ENCODE data around the gene SNX24. TPM values are rescaled to one million over a fixed set of nuclear protein-coding genes. Genes with fewer than 3 reads are reported as not detected.

Gene SNX24
- total and polyA plus RNA-seq, 2 experiments from 2014 or later, result 18.0 to 27.5 TPM

GRCh38 chr5:122896598-122897282 is 51.3 kb downstream of the SNX24 start:
- Histone ChIP-seq H2AFZ (no peak overlapping the region), H3K27ac (ENCODE audit: low read depth) (no peak overlapping the region), H3K4me2 (no peak overlapping the region), H3K27me3 (ENCODE audit: insufficient read depth) (no peaks in the 10 kb centered on the region), H3K9me2 (ENCODE audit: insufficient read depth) (no peaks in the 10 kb centered on the region), H3K36me3 (ENCODE audit: insufficient read depth) (no peaks in the 10 kb centered on the region), H3F3A (replicated peaks; ENCODE audit: low read depth) (no peaks in the 10 kb centered on the region), H4K20me1 (replicated peaks; ENCODE audit: insufficient read depth) (no peaks in the 10 kb centered on the region), H3K4me3 (no peak overlapping the region), H3K4me1 (ENCODE audit: insufficient read depth) (no peaks in the 10 kb centered on the region), H3K79me2 (replicated peaks; ENCODE audit: insufficient read depth) (no peaks in the 10 kb centered on the region)
- H3K4me1 Mint-ChIP-seq, result no peaks in the 10 kb centered on the region
- H3K27ac Mint-ChIP-seq, result no peak overlapping the region
- no peaks in the 10 kb centered on the region for H3K9me3 Mint-ChIP-seq
- DNase-seq (ENCODE audit: low spot score) (peak; percentile 30), ATAC-seq (no peak)
- no peaks in the 10 kb centered on the region for H3K36me3 Mint-ChIP-seq (ENCODE audit: low read depth)
- no peak overlapping the region for H3K4me3 Mint-ChIP-seq
- peaks cover 1% of the 10 kb centered on the region for H3K27me3 Mint-ChIP-seq (ENCODE audit: insufficient read depth, low read depth, poor library complexity)
- TF ChIP-seq EZH2 (IDR thresholded peaks at IDR 0.05; ENCODE audit: low read depth, unreplicated experiment) (no peak), CTCF (conservative IDR thresholded peaks at IDR 0.05; ENCODE audit: low read depth in 2 of 2) (peak; percentile 63 to 78)

GRCh38 chr5:122897283-122897602 is 51.8 kb downstream of the SNX24 start:
- H2AFZ ChIP-seq, result no peak overlapping the region
- H3K36me3 ChIP-seq (ENCODE audit: insufficient read depth), result no peaks in the 10 kb centered on the region
- no peak overlapping the region for H3K4me2 ChIP-seq
- H3K79me2 ChIP-seq (replicated peaks; ENCODE audit: insufficient read depth), result no peaks in the 10 kb centered on the region
- Mint-ChIP-seq H3K4me3 (no peak overlapping the region), H3K4me1 (no peaks in the 10 kb centered on the region), H3K27me3 (ENCODE audit: insufficient read depth, low read depth, poor library complexity) (peaks cover 1% of the 10 kb centered on the region), H3K9me3 (no peaks in the 10 kb centered on the region), H3K36me3 (ENCODE audit: low read depth) (no peaks in the 10 kb centered on the region), H3K27ac (no peak overlapping the region)
- H3K27me3 ChIP-seq (ENCODE audit: insufficient read depth), result no peaks in the 10 kb centered on the region
- H3K9me2 ChIP-seq (ENCODE audit: insufficient read depth), result no peaks in the 10 kb centered on the region
- DNase-seq (ENCODE audit: low spot score) (no peak), ATAC-seq (no peak)
- H3K4me1 ChIP-seq (ENCODE audit: insufficient read depth), result no peaks in the 10 kb centered on the region
- no peaks in the 10 kb centered on the region for H3F3A ChIP-seq (replicated peaks; ENCODE audit: low read depth)
- no peak overlapping the region for H3K4me3 ChIP-seq
- H3K27ac ChIP-seq (ENCODE audit: low read depth), result no peak overlapping the region
- H4K20me1 ChIP-seq (replicated peaks; ENCODE audit: insufficient read depth), result no peaks in the 10 kb centered on the region
- no peak for TF ChIP-seq CTCF (conservative IDR thresholded peaks at IDR 0.05; ENCODE audit: low read depth in 2 of 2)
- no peak for TF ChIP-seq EZH2 (IDR thresholded peaks at IDR 0.05; ENCODE audit: low read depth, unreplicated experiment)
- TF ChIP-seq POLR2AphosphoS5 (IDR thresholded peaks at IDR 0.05; ENCODE audit: low read depth), result no peak
- no peak for TF ChIP-seq NANOG (IDR thresholded peaks at IDR 0.05; ENCODE audit: borderline replicate concordance)
- TF ChIP-seq JUNB (IDR thresholded peaks at IDR 0.05; ENCODE audit: unreplicated experiment), result no peak
- TF ChIP-seq EZH2phosphoT487 (IDR thresholded peaks at IDR 0.05; ENCODE audit: unreplicated experiment), result no peak
- no peak for TF ChIP-seq ZNF331 (CRISPR knock-in tag; IDR thresholded peaks at IDR 0.05; ENCODE audit: low read depth)
- TF ChIP-seq ETS1 (IDR thresholded peaks at IDR 0.05), result no peak
- TF ChIP-seq ZNF114 (CRISPR knock-in tag; IDR thresholded peaks at IDR 0.05), result no peak
- no peak for TF ChIP-seq REST (IDR thresholded peaks at IDR 0.05; ENCODE audit: unreplicated experiment)
- no peak for TF ChIP-seq CREB1 (CRISPR knock-in tag; IDR thresholded peaks at IDR 0.05; ENCODE audit: low read depth)

Measured in GM23338 (cell line).